K562 (cell line): Measurements from ENCODE around the gene SLC16A13. TPM values are rescaled to one million over a fixed set of nuclear protein-coding genes. Genes with fewer than 3 reads are reported as not detected.

Experiments
- BACH1 ChIP-seq: fragments of 200-800 bp; sonication (Bioruptor generic); IDR thresholded peaks from 2 replicates; pipeline ENCODE4 v1.6.1; 2016; ENCODE audit warnings: missing genetic modification characterization, missing compliant biosample characterization
- CBFA2T3 ChIP-seq: fragments of 450-650 bp; IDR thresholded peaks from 2 replicates; pipeline ENCODE4 v1.6.1; 2017
- EGR1 ChIP-seq: fragments of 450-650 bp; conservative IDR thresholded peaks from 2 replicates; pipeline ENCODE4 v1.6.1; 2017; ENCODE audit warnings: mild to moderate bottlenecking
- ETV5 ChIP-seq: sonication (generic); formaldehyde crosslinking; IDR thresholded peaks from 2 replicates; pipeline ENCODE4 v1.4.0; 2020; ENCODE audit warnings: low read depth, mild to moderate bottlenecking, missing genetic modification reagents
- FOSL1 ChIP-seq: fragments of 200-800 bp; sonication (Bioruptor generic); conservative IDR thresholded peaks from 2 replicates; pipeline ENCODE4 v1.6.1; 2016; ENCODE audit warnings: missing genetic modification characterization, missing compliant biosample characterization
- GABPA ChIP-seq: fragments of 200-800 bp; sonication (Bioruptor generic); conservative IDR thresholded peaks from 2 replicates; pipeline ENCODE4 v1.6.1; 2016; ENCODE audit warnings: low read depth, missing genetic modification characterization, missing compliant biosample characterization
- HDAC2 ChIP-seq: fragments of 450-650 bp; IDR thresholded peaks from 2 replicates; pipeline ENCODE4 v1.6.1; 2016; ENCODE audit warnings: mild to moderate bottlenecking
- JUND ChIP-seq, 2 experiments: IDR thresholded peaks; 2 replicates in 1 of 2; 3 replicates in 1 of 2; pipeline ENCODE4 v1.6.1; 2011; ENCODE audit warnings: borderline replicate concordance in 2 of 2, low read depth in 2 of 2, low read length in 2 of 2, improper control_type of control experiment in 1 of 2, missing biosample characterization in 1 of 2, missing genetic modification characterization in 1 of 2, missing genetic modification reagents in 1 of 2
- KAT7 ChIP-seq: sonication (generic); formaldehyde crosslinking; IDR thresholded peaks from 2 replicates; pipeline ENCODE4 v1.8.0; 2022; ENCODE audit warnings: missing genetic modification reagents, mild to moderate bottlenecking, borderline replicate concordance
- KDM1A ChIP-seq, 2 experiments: fragments of 450-650 bp; IDR thresholded peaks; 2 replicates each; pipeline ENCODE4 v1.6.1; 2016; ENCODE audit warnings: mild to moderate bottlenecking in 2 of 2
- MED1 ChIP-seq: sonication (generic); formaldehyde crosslinking; IDR thresholded peaks from 2 replicates; pipeline ENCODE4 v1.8.1; 2023; ENCODE audit warnings: missing genetic modification reagents, borderline replicate concordance
- MTA2 ChIP-seq: fragments of 450-650 bp; IDR thresholded peaks from 2 replicates; pipeline ENCODE4 v1.6.1; 2016; ENCODE audit warnings: low read depth
- NCOR1 ChIP-seq: fragments of 450-650 bp; IDR thresholded peaks from 2 replicates; pipeline ENCODE4 v1.6.1; 2016; ENCODE audit warnings: mild to moderate bottlenecking, moderate library complexity
- PYGO2 ChIP-seq: fragments of 450-650 bp; IDR thresholded peaks from 2 replicates; pipeline ENCODE4 v1.6.1; 2016; ENCODE audit warnings: mild to moderate bottlenecking, missing genetic modification characterization, moderate library complexity, missing compliant biosample characterization
- SMARCE1 ChIP-seq: fragments of 450-650 bp; IDR thresholded peaks from 2 replicates; pipeline ENCODE4 v1.7.1; 2016; ENCODE audit warnings: mild to moderate bottlenecking
- SOX6 ChIP-seq: fragments of 450-650 bp; IDR thresholded peaks from 2 replicates; pipeline ENCODE4 v1.6.1; 2014; ENCODE audit warnings: mild to moderate bottlenecking
- TAL1 ChIP-seq: fragments of 450-650 bp; IDR thresholded peaks from 2 replicates; pipeline ENCODE4 v1.6.1; 2016; ENCODE audit warnings: mild to moderate bottlenecking
- TBP ChIP-seq: optimal IDR thresholded peaks from 2 replicates; pipeline ENCODE3; 2011; ENCODE audit warnings: low read depth, low read length, improper control_type of control experiment
- TRIM24 ChIP-seq, 2 experiments: fragments of 450-650 bp; IDR thresholded peaks; 2 replicates each; pipeline ENCODE4 v1.6.1; 2016
- ZBTB1 ChIP-seq: sonication (generic); formaldehyde crosslinking; IDR thresholded peaks from 2 replicates; pipeline ENCODE4 v1.8.1; 2023; ENCODE audit warnings: missing genetic modification reagents, low read depth, mild to moderate bottlenecking, borderline replicate concordance
- ZEB2 ChIP-seq: fragments of 450-650 bp; IDR thresholded peaks from 2 replicates; pipeline ENCODE4 v1.6.1; 2016
- ZKSCAN1 ChIP-seq: fragments of 150-350 bp; IDR thresholded peaks from 2 replicates; pipeline ENCODE4 v1.6.1; 2016; ENCODE audit warnings: low read depth, low read length
- ZNF12 ChIP-seq: sonication (generic); formaldehyde crosslinking; IDR thresholded peaks from 2 replicates; pipeline ENCODE4 v1.4.0; 2020; ENCODE audit warnings: mild to moderate bottlenecking, missing genetic modification reagents
- ZNF507 ChIP-seq: conservative IDR thresholded peaks from 2 replicates; pipeline ENCODE4 v1.6.1; 2017; ENCODE audit warnings: missing genetic modification characterization, missing compliant biosample characterization
- ZNF589 ChIP-seq: fragments of 200-800 bp; sonication (Bioruptor generic); IDR thresholded peaks from 2 replicates; pipeline ENCODE4 v1.6.1; 2016; ENCODE audit warnings: low read depth, missing genetic modification characterization, missing compliant biosample characterization
- polyA plus RNA-seq, 8 experiments: library from polyadenylated mRNA; depleted of rRNA in 4 of 8; stranded (reverse) in 5 of 8; unstranded in 3 of 8; fragments of >200 nt; fragmentation: Nextera tagmentation in 2 of 8; fragmentation: Illumina TruSeq in 1 of 8; extraction: Ambion mirVana in 2 of 8; extraction: Trizol in 1 of 8; gene quantifications; 2 replicates each; pipeline versions ENCODE4 v1.2.1 to v1.2.3, GENCODE V29; 2011 to 2014; ENCODE audit warnings: inconsistent platforms in 1 of 8, missing spikeins in 1 of 8
- total RNA-seq, 7 experiments: library from RNA; depleted of rRNA in 6 of 7; stranded (reverse); fragments of >200 nt in 6 of 7; fragmentation: Illumina TruSeq in 2 of 7; extraction: Trizol in 2 of 7; gene quantifications; 2 replicates each; pipeline versions ENCODE4 v1.2.1 to v1.2.3, GENCODE V29; 2011 to 2021; ENCODE audit warnings: low replicate concordance in 1 of 7
- TF ChIP-seq, protein P1 (sequence below): sonication (generic); IDR thresholded peaks from 2 replicates; pipeline ENCODE4 v1.6.1; 2016
- TF ChIP-seq, protein P2 (sequence below): fragments of 450-650 bp; IDR thresholded peaks from 2 replicates; pipeline ENCODE4 v1.6.1; 2016; ENCODE audit warnings: mild to moderate bottlenecking

The SLC16A13 gene
- total and polyA plus RNA-seq, 9 of the 15 experiments (the other 6 are each of a cell fraction or from before 2014, with no cell fraction given) = 0.04 to 5.6 (median 0.87) TPM

DNA sequence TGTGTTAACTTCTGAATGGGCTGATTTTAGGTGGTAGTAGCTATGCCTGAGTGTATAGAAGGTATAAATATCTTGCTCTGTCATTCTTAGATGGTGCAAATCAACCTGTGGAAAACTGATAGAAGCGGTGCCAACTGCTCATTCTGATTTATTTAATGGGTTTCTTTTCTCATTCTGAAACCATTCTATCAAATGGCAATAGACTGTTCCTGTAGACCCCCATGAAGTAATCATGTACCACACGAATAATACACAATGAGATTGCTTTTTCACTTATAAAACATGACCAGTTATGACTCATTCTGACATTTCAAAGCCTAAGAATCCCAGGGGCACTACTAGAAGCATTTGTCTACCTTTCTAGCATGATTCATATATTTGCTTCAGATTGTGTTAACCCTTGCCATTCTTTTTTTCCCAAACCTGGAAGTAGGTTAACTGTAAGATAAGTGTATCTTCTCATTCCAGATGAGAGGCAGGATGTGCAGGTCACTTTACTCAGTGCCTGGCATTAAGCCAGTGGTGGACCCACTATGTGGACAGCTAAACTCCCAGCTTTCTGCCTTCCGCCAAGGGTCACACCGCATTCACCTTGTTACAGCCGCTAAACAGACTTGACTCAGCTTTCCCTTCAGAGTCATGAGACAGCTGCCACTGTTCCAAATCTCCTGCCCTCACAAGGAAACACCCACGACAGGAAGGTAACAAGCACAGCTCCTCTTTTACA, 24.5 kb downstream of the SLC16A13 start (continued):
- TF ChIP-seq BACH1 (tag) = 0 out of 2 replicates have a peak, but pooled peaks have one; percentile 37
- TF ChIP-seq ZNF12 (CRISPR knock-in tag) = peak; percentile 92
- peak; percentile 62; the same call in 1 of the 2 replicates for TF ChIP-seq ZNF589 (CRISPR knock-in tag)
- peak; percentile 90 for TF ChIP-seq CBFA2T3
- peak; percentile 55; the same call in 1 of the 2 replicates for TF ChIP-seq ZBTB1
- TF ChIP-seq, protein P1, sequence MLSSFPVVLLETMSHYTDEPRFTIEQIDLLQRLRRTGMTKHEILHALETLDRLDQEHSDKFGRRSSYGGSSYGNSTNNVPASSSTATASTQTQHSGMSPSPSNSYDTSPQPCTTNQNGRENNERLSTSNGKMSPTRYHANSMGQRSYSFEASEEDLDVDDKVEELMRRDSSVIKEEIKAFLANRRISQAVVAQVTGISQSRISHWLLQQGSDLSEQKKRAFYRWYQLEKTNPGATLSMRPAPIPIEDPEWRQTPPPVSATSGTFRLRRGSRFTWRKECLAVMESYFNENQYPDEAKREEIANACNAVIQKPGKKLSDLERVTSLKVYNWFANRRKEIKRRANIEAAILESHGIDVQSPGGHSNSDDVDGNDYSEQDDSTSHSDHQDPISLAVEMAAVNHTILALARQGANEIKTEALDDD = peak; percentile 44; the same call in 1 of the 2 replicates
- TF ChIP-seq TAL1 = peak; percentile 50
- TF ChIP-seq GABPA (tag) = peak; percentile 36; the same call in 1 of the 2 replicates
- TF ChIP-seq ZEB2 = 0 out of 2 replicates have a peak, but pooled peaks have one; percentile 58
- peak; percentile 69; the same call in 1 of the 2 replicates for TF ChIP-seq ETV5 (CRISPR knock-in tag)
- TF ChIP-seq JUND (IDR thresholded peaks at IDR 0.05; ENCODE audit: borderline replicate concordance, low read depth, low read length) = no peak
- peak; percentile 40; the same call in 1 of the 3 replicates for TF ChIP-seq JUND (tag; IDR thresholded peaks at IDR 0.05; ENCODE audit: borderline replicate concordance, low read depth, low read length)
- TF ChIP-seq ZKSCAN1 = peak; percentile 97
- TF ChIP-seq ZNF507 (tag) = no peak
- TF ChIP-seq SMARCE1 = peak; percentile 50; the same call in 1 of the 2 replicates
- TF ChIP-seq, protein P2, sequence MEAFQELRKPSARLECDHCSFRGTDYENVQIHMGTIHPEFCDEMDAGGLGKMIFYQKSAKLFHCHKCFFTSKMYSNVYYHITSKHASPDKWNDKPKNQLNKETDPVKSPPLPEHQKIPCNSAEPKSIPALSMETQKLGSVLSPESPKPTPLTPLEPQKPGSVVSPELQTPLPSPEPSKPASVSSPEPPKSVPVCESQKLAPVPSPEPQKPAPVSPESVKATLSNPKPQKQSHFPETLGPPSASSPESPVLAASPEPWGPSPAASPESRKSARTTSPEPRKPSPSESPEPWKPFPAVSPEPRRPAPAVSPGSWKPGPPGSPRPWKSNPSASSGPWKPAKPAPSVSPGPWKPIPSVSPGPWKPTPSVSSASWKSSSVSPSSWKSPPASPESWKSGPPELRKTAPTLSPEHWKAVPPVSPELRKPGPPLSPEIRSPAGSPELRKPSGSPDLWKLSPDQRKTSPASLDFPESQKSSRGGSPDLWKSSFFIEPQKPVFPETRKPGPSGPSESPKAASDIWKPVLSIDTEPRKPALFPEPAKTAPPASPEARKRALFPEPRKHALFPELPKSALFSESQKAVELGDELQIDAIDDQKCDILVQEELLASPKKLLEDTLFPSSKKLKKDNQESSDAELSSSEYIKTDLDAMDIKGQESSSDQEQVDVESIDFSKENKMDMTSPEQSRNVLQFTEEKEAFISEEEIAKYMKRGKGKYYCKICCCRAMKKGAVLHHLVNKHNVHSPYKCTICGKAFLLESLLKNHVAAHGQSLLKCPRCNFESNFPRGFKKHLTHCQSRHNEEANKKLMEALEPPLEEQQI = no peak
- TF ChIP-seq MED1 (CRISPR knock-in tag) = no peak
- peak; percentile 93 for TF ChIP-seq FOSL1 (tag)
- peak; percentile 38; the same call in 1 of the 2 replicates for TF ChIP-seq EGR1
- 0 out of 2 replicates have a peak, but pooled peaks have one; percentile 24 for TF ChIP-seq MTA2
- TF ChIP-seq KDM1A (IDR thresholded peaks at IDR 0.05) = peak; percentile 61 to 75
- no peak for TF ChIP-seq KAT7 (CRISPR knock-in tag)
- TF ChIP-seq SOX6 = peak; percentile 53; the same call in 1 of the 2 replicates
- no peak for TF ChIP-seq PYGO2 (tag)
- peak; percentile 53 to 66 for TF ChIP-seq TRIM24 (IDR thresholded peaks at IDR 0.05)
- TF ChIP-seq HDAC2 = 0 out of 2 replicates have a peak, but pooled peaks have one; percentile 20
- TF ChIP-seq TBP = no peak
- peak; percentile 12; the same call in 1 of the 2 replicates for TF ChIP-seq NCOR1
